GM12878 (cell line): ENCODE results near the gene BPIFB4. TPM values are rescaled to one million over a fixed set of nuclear protein-coding genes. Genes with fewer than 3 reads are reported as not detected.

Experiments
- ATAC-seq: fragments of 200-7000 bp; cut with Tn5 transposase; 3 replicates; pipeline ENCODE4 v1.9.1; 2020; ENCODE audit warnings: mild to moderate bottlenecking, moderate library complexity
- BruUV-seq: library from RNA; stranded (reverse); fragments of 400-500 nt; replicated peaks from 2 replicates; lab custom pipeline; 2021; lab: Mats Ljungman, UMichigan
- CTCF ChIA-PET: fragments of 300-600 bp; sonication (Branson Sonifier 250); formaldehyde crosslinking; extraction: SDS; loops from one replicate; lab custom pipeline; 2021; ENCODE audit warnings: inconsistent platforms; lab: Yijun Ruan, JAX
- POLR2A ChIA-PET: fragments of 350-600 bp; formaldehyde crosslinking; extraction: SDS; loops from one replicate; lab custom pipeline; 2021; ENCODE audit warnings: inconsistent platforms; lab: Charles Lee
- RAD21 ChIA-PET: fragments of 300-600 bp; sonication (Branson Sonifier 250); formaldehyde crosslinking; loops from one replicate; lab custom pipeline; 2023; ENCODE audit warnings: antibody characterized with exemption; ENCODE audit not compliant: unreplicated experiment; lab: Charles Lee
- SMC1A ChIA-PET: fragments of 300-600 bp; sonication (Branson Sonifier 250); formaldehyde crosslinking; loops from one replicate; lab custom pipeline; 2023; ENCODE audit not compliant: unreplicated experiment, uncharacterized antibody; lab: Charles Lee
- DNase-seq: peaks from one replicate; pipeline ENCODE4 v3.0.0-alpha.2; 2011; ENCODE audit warnings: low read depth, low spot score
- FAIRE-seq: peaks from 3 replicates; lab custom pipeline; 2011; peaks lifted over from hg19 to GRCh38; lab: Jason Lieb, UNC
- H2AFZ ChIP-seq: 2 replicates; pipeline ENCODE4 v1.6.0; 2011; ENCODE audit warnings: low read depth, low read length, control low read depth; ENCODE audit not compliant: control insufficient read depth
- H3K27ac ChIP-seq: 2 replicates; pipeline ENCODE4 v1.5.1; 2011; ENCODE audit warnings: control low read depth; ENCODE audit not compliant: control insufficient read depth, insufficient read depth
- H3K27me3 ChIP-seq, 2 experiments: replicated peaks in 1 of 2; 2 replicates each; pipeline versions ENCODE4 v1.6.0 to v1.6.1; 2011; ENCODE audit warnings: low read length in 1 of 2; ENCODE audit not compliant: control insufficient read depth in 2 of 2, insufficient read depth in 2 of 2
- H3K36me3 ChIP-seq, 2 experiments: 2 replicates each; pipeline ENCODE4 v1.5.1; 2011; ENCODE audit warnings: low read length in 1 of 2; ENCODE audit not compliant: control insufficient read depth in 2 of 2, insufficient read depth in 2 of 2
- H3K4me1 ChIP-seq: 2 replicates; pipeline ENCODE4 v1.6.1; 2011; ENCODE audit warnings: mild to moderate bottlenecking, low read length, moderate library complexity, mixed read lengths; ENCODE audit not compliant: control insufficient read depth, insufficient read depth
- H3K4me2 ChIP-seq: 2 replicates; pipeline ENCODE4 v1.6.0; 2011; ENCODE audit warnings: control low read depth; ENCODE audit not compliant: control insufficient read depth, insufficient read depth
- H3K4me3 ChIP-seq: fragments of 200-600 bp; sonication (generic); 2 replicates; pipeline ENCODE4 v1.5.1; 2016
- H3K79me2 ChIP-seq: 2 replicates; pipeline ENCODE4 v1.6.0; 2011; ENCODE audit warnings: low read length; ENCODE audit not compliant: control insufficient read depth, insufficient read depth
- H3K9ac ChIP-seq: 2 replicates; pipeline ENCODE4 v1.8.0; 2011; ENCODE audit warnings: low read length, control low read depth, mixed read lengths; ENCODE audit not compliant: control insufficient read depth, insufficient read depth
- H3K9me3 ChIP-seq: replicated peaks from 3 replicates; pipeline ENCODE4 v1.5.1; 2011; ENCODE audit warnings: mild to moderate bottlenecking, low read length; ENCODE audit not compliant: control insufficient read depth, insufficient read depth
- H4K20me1 ChIP-seq: 2 replicates; pipeline ENCODE4 v1.6.0; 2011; ENCODE audit not compliant: control insufficient read depth, insufficient read depth
- ATF3 ChIP-seq: IDR thresholded peaks from 2 replicates; pipeline ENCODE4 v1.6.1; 2011; ENCODE audit warnings: low read depth, mild to moderate bottlenecking, low read length, moderate library complexity, borderline replicate concordance; ENCODE audit errors: extremely low read depth
- CBFB ChIP-seq: IDR thresholded peaks from 2 replicates; pipeline ENCODE4 v1.6.1; 2016; ENCODE audit warnings: antibody characterized with exemption, low read depth
- CREB1 ChIP-seq: IDR thresholded peaks from 2 replicates; pipeline ENCODE4 v1.6.1; 2012; ENCODE audit warnings: low read depth, mild to moderate bottlenecking, inconsistent platforms
- CREM ChIP-seq: IDR thresholded peaks from 2 replicates; pipeline ENCODE4 v1.6.1; 2014; ENCODE audit warnings: antibody characterized with exemption, low read depth
- GATAD2B ChIP-seq: fragments of 450-650 bp; conservative IDR thresholded peaks from 2 replicates; pipeline ENCODE4 v1.6.1; 2017; ENCODE audit warnings: low read depth, mild to moderate bottlenecking, moderate library complexity
- RBBP5 ChIP-seq: fragments of 200-600 bp; sonication (generic); conservative IDR thresholded peaks from 2 replicates; pipeline ENCODE4 v1.6.1; 2016
- WGBS: methylation state at CpG from one replicate; pipeline ENCODE4 v1.1.6; 2016; ENCODE audit warnings: low lambda C conversion rate; ENCODE audit not compliant: insufficient replicate concordance, insufficient coverage; ENCODE audit errors: missing lambda C conversion rate; 5-methylcytosine and 5-hydroxymethylcytosine counted together
- in situ Hi-C: fragments of 300-500 bp; cut with MboI; formaldehyde crosslinking; loops from 9 replicates; pipeline ENCODE4 v1.14.3; 2018; ENCODE audit warnings: mixed read lengths
- intact Hi-C: fragments of 100-400 bp; cut with micrococcal nuclease; formaldehyde crosslinking; loops from one replicate; pipeline ENCODE4 v1.14.2; 2022; ENCODE audit not compliant: unreplicated experiment
- polyA plus RNA-seq, 11 experiments: library from polyadenylated mRNA; depleted of rRNA in 4 of 11; unstranded in 6 of 11; stranded (reverse) in 5 of 11; fragments of >200 nt; fragmentation: Nextera tagmentation in 4 of 11; fragmentation: Illumina TruSeq in 1 of 11; extraction: Ambion mirVana in 4 of 11; extraction: Trizol in 1 of 11; gene quantifications; 1 replicate in 1 of 11; 2 replicates in 10 of 11; pipeline versions ENCODE4 v1.2.1 to v1.2.3, GENCODE V29; 2011 to 2016; ENCODE audit warnings: inconsistent platforms in 2 of 11, missing spikeins in 2 of 11, low read depth in 1 of 11
- total RNA-seq, 4 experiments: library from RNA; depleted of rRNA in 3 of 4; stranded (reverse); fragments of >200 nt in 3 of 4; fragmentation: Illumina TruSeq in 1 of 4; extraction: Trizol in 1 of 4; gene quantifications; 2 replicates each; pipeline versions ENCODE4 v1.2.1 to v1.2.3, GENCODE V29; 2013 to 2021
- TF ChIP-seq, protein P1 (sequence below): fragments of 450-650 bp; IDR thresholded peaks from 2 replicates; pipeline ENCODE4 v1.6.1; 2017; ENCODE audit warnings: low read depth, mild to moderate bottlenecking, moderate library complexity

Gene BPIFB4
- total and polyA plus RNA-seq, 10 of the 15 experiments (the other 5 are each of a cell fraction or from before 2014, with no cell fraction given): 0.12 TPM; not detected in 9

DNA sequence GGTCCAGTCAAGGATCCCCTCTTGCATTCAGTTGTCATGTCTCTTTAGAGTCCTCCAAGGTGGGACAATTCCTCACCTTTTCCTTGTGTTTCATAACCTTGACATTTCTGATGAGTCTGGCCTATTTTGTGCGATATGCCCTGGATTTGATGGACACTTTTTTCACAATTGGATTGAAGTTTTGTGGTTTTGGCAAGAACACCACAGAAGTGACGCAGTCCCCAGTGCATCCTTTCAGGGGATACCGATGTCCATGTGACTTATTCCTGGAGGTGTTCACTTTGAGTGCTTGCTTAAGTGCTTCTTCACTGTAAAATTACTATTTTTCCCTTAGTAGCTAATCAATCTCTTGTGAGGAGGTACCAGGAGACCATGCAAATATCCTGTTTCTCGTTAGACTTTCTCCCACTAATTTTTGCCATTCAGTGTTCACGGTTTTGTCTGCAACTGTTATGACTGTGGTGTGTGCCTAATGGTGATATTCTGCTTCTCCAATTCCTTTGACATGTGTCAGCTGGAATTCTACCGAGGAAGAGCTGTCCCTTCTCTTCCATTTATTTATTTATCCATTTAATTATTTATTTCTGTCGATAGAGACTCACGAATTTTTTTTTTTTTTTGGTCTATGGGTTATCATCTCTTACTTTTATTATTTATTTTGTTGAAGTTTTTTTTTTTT lies 30.8 kb downstream of the BPIFB4 start:
- no TSS peak for BruUV-seq
- Histone ChIP-seq H3K9ac (no peak overlapping the region), H3K36me3 (no peaks in the 10 kb centered on the region), H3K9me3 (no peaks in the 10 kb centered on the region), H3K4me2 (no peak overlapping the region), H3K27ac (no peak overlapping the region), H2AFZ (no peak overlapping the region), H4K20me1 (no peaks in the 10 kb centered on the region), H3K27me3 (no peaks in the 10 kb centered on the region), H3K79me2 (no peaks in the 10 kb centered on the region), H3K4me3 (no peak overlapping the region), H3K4me1 (no peaks in the 10 kb centered on the region)
- 36% methylated on average over 8 of the region's 8 CpGs for WGBS
- POLR2A ChIA-PET: no interaction called here
- RAD21 ChIA-PET: interaction anchor here (0.6 kb wide), 1 partner anchor 75 kb away, joined by 3 read pairs; no protein-coding TSS in a partner anchor
- in situ Hi-C loops (no loop called here), intact Hi-C loops (loop anchor here (10.0 kb wide), 1 partner anchor 65 kb away; no protein-coding TSS in a partner anchor)
- DNase-seq: no peak
- no peak for FAIRE-seq
- CTCF ChIA-PET: no interaction called here
- ATAC-seq: no peak
- TF ChIP-seq CREM (no peak), CBFB (no peak), RBBP5 (no peak), ATF3 (no peak), GATAD2B (no peak), CREB1 (no peak)
- TF ChIP-seq, protein P1, sequence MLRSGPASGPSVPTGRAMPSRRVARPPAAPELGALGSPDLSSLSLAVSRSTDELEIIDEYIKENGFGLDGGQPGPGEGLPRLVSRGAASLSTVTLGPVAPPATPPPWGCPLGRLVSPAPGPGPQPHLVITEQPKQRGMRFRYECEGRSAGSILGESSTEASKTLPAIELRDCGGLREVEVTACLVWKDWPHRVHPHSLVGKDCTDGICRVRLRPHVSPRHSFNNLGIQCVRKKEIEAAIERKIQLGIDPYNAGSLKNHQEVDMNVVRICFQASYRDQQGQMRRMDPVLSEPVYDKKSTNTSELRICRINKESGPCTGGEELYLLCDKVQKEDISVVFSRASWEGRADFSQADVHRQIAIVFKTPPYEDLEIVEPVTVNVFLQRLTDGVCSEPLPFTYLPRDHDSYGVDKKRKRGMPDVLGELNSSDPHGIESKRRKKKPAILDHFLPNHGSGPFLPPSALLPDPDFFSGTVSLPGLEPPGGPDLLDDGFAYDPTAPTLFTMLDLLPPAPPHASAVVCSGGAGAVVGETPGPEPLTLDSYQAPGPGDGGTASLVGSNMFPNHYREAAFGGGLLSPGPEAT: no peak
- SMC1A ChIA-PET: no interaction called here
